Amygdala (tissue), 56 donors: Measurements from ENCODE around the gene HIVEP3.
A peak's percentile ranks its signal among the peaks of the same experiment; 100 is the strongest.

ENCODE experiments used
- DNase-seq, 56 donors: peaks; one replicate each; lab custom pipeline; 2025; lab: John Stamatoyannopoulos, UW

HIVEP3 gene

DNA sequence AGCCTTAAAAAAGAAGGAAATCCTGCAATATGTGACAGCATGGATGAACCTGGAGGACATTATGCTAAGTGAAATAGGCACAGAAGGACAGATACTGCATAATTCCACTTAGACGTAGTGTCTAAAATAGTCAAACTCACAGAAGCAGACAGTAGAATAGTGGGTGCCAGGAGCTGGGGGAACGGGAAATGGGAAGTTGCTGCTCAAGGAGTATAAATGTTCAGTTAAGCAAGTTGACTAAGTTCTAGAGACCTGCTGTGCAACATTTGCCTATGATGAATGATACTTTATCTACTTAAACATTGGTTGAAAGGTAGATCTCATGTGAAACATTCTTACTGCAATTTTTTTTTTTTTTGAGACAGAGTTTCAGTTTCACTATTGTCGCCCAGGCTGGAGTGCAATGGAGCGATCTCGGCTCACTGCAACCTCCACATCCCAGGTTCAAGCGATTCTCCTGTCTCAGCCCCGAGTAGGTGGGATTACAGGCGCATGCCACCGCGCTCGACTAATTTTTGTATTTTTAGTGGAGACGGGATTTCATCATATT lies 197.8 kb downstream of the HIVEP3 start:
- DNase-seq = no peak

DNA sequence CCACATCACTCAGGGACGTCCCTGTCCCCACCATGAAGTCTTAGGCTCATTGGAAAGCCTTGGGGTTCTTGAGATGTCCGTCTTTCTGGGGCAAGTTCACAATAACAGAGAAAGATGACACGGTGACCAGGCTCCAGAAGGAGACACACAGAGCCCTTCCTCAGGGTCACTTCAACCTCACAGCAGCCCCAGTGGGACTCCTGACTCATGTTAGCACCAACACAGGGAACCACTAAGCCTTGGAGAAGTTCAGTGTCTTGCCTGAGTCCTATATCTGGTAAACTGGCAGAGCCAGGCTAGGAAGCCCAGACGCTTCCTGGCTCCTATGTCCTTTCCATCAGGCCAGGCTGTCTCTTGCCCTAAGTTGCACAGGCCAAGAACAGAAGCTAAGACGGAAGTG lies 199.1 kb downstream of the HIVEP3 start:
- DNase-seq = no peak

DNA sequence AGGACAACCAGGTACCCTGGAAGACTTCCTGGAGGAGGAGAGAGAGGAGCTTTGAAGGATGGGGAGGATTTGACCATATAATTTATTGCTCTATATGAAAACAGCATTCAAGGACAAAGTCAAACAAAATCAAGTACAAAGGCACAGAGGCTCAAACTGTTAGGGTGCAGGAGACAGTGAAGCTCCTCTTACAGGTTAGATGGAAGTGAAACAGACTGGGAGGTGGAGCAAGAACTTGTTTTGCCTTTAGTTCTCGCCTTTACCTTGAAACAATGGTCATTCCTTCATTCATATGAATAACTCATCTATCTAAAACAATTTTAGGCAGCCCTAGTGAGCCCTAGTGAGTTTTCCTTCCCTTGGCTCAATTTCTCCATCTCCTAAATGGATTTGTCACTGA lies 199.6 kb downstream of the HIVEP3 start:
- no peak for DNase-seq

DNA sequence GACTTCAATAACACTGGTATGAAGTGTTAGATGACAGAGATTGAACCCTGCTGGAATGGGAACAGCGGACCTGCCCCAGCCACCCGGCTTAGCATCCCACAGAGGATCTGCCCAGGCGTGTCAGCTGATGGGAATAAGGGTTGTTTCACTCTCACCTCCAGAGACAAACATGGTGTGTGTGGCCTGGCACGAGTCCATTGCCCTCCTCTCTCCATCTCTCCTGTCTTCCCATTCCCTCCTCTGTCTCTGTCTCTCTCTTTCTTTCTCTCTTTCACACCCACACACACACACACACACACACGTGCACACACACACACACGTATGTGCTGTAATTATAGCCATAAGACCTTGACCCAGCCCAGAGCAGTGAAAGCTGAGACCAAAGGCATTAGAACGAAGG lies 200.2 kb downstream of the HIVEP3 start:
- DNase-seq = no peak

DNA sequence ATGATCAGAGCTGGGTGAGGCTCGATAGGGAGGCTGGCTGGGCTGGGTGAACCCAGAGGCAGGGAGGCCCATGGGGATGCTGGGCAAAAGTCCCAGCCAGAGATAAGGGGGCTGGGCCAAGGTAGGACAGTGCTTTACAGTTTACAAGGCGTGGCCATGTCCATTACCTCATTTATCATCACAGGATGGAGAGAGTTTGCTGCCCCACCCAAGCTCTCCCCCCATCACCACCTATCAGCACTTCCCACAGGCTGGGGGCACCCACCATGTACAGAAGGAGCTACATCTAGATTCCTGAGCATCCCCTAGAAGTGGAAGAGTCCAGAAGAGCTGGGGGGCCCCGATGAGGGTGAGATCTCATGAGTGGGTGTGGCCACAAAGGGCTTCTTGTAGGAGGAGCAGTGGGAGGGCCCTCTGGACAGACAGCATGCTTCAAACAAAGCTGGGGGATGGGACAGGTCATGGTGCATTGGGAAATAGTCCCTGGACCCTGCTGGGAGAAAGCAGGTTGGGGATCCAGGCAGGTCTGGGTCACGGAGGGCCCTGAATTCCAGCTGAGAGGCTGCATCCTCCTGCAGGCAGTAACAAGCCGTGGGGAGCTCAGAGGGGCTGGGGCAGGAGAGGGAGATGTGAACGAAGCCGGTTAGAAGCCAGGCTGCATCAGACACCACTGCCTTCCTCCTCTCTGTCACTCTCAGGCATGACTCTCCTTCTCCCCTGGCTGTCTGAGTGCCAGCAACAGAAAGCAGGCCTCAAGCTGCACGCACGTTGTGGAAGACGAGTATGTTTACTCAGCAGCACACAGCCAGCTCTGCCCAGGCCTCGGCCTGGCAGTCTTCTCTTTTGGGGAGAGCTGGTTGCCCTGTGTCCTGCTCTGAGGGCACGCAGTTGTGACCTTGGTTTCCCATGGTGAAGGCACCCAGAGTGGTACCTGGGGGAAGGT lies 202.3 kb downstream of the HIVEP3 start:
- DNase-seq = no peak

DNA sequence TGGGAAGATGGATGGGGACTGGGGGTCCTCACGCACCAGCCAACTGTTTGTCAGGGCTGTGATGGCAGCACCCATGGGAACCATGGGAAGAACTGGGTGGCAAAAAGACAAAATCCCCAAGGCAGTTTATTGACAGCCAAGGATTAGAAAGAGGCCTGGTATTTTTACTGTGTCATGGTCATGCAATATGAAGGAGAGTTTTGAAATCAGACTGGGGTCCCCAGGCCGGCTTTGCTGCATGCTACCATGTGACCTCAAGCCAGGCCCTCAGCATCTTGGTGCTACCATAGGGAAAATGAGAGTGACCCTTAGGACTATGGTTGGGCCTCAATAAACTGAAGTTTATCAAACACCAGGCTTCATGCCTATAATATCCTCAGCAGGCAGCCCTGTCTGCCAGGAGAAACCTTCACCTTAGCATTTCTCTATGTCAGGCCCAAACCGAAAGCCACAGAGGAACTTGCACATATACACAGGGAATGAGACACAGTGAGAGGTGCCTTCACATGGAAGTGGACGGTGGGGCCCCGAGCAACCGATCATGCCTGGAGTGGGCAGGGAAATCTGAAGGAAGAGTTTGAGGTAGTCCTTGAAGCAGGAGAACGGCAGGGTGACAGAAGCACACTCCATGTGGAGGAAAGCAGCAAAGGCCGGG lies 203.2 kb downstream of the HIVEP3 start:
- DNase-seq = no peak

DNA sequence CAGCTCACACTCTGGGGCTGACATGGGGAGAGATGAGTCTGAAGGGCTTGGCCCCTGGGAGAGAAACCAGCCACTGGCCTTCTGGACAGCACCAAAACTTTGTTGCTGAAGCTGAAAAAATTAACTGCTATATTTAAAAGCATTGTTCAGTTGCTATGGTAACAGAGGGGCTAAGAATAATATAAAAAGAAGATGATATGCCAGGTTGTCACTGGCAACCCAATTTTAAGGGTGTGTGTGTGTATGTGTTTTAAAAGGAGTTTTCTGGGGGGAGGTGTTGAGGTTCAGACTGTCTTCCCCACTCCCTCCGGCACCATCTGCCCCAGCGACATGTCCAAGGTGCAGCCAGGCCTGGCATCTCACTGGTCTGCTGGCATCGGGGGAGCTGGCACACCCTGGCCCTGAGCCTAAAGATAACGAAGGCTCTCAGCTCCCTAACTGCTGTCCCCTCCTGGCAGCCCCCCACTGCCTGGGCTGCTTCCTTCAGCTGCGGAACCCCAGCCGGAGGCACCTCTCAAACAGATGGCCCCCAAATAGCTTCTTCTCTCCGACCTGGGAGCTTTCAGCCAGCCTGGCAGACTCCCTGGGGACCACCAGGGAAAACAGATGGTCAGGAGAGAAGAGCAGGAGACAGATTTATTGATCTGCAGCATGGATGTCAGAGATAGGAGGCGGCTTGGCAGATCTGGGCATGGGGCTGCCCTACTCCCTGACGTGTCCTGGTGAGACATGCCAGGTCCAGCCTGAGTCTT lies 203.9 kb downstream of the HIVEP3 start:
- peak in 1 of 56 donors; percentile 19 for DNase-seq

DNA sequence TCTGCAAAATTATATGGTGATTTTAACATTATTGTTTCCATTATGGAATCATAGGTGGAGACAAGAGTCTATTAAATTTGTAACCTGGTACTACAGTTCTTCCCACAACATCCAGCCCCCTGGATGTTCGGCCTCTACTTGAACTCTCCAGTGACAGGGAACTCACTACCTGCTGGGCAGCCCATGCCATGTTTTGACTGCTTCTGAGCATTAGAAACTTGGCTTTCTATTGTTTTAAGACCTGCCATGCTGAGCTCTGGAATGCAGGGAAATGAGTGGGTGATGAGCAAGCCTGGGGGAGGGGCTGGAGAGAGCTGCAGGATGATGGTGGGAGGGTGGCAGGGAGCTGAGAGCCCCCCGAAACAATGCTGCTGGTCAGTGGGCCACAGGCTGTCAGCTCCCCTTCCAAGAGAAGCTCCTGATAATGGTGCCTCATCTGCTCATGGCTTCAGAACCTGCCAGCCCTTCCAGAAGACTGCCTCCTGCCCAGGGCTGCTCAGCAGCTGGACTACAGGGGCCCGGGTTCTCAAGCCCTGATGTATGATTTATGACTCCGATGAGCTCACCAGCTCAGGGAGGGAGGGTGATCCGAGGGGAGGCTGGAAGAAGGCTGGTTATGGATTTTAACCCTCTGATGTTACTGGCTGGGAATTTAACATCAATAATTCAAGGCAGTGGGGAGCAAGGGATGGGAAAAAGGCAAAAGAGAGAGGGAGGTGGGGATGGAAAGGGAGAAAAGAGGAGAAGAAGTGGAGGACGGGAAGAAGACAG lies 205.0 kb downstream of the HIVEP3 start:
- DNase-seq = no peak

DNA sequence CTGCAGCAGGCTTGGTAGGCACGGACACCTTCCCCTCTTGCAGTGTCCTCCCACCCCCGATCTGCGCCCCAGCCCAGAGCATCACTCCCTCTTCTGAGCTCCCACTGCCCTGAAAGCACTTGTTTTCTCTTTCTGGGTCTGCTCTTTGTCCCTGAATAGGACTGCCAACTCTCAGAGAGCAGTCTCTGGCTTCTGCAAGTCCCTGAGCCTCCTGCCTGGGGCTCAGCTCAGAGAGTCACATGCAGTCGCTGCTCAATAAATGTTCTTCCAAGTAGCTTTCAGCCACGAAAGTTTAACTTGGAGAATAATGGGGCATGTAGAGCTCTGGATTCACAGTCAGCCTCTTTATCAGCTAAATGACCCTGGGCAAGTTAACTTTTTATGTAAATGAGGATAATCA lies 205.6 kb downstream of the HIVEP3 start:
- DNase-seq = peak in 7 of 56 donors; percentile 22 to 38 (median 31)

DNA sequence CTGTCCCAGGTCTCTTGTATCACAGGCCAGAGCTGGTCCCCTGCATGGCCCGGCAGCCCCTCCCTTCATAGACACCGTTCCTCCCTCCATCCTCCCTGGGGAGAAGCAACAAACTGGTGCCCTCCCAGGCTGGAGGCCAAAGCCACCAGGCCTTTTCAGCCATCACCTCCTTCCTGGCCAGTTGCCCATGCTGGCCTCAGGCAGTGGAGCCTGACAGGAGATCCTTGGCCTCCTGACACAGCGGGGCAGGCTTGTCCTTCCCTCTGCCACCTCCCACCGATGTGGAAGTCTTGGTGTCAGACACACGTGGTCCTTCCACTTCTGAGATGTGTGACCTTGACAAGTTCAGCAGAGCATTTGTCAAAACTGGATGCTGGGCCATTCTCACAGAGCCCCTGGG lies 206.0 kb downstream of the HIVEP3 start:
- peak in 15 of 56 donors; percentile 14 to 68 (median 35) for DNase-seq

DNA sequence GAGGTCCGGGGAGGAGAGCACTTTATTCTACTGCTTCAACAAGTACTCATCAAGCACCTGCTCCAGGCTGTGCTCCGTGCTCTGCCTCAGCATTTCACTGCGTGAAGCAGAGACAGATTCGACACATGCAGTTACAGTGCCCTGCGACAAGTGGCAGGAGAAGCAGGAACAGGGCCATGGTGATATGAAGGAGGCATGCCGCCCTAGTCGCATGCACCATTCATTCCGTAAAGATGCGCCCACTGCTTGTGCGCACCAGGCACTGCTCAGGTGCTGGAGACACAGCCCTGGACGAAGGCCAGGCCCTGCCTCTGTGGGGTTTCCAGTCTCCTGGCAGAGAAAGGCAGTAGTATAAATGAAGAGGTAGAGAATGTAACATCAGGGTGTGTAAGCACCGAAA lies 206.6 kb downstream of the HIVEP3 start:
- no peak for DNase-seq

DNA sequence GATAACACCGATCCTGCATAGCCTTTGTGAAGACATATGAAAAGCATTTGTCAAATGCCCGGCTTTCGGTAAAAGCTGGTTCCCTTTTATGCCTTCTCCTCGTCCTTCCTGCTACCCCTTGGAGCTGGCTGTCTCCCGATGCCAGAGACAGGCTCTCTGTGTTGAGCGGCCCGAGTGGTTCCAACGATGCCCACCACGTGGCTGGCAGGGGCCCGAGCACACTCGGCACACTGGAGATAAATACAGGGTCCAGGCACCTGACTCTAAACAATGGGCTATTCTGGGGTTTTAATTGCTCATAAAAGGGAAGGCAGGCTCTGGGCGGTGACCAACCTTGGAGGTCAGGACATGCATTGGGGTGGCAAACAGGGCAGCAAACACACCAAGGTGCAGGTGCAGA lies 207.1 kb downstream of the HIVEP3 start:
- peak in 8 of 56 donors; percentile 15 to 47 (median 24) for DNase-seq

DNA sequence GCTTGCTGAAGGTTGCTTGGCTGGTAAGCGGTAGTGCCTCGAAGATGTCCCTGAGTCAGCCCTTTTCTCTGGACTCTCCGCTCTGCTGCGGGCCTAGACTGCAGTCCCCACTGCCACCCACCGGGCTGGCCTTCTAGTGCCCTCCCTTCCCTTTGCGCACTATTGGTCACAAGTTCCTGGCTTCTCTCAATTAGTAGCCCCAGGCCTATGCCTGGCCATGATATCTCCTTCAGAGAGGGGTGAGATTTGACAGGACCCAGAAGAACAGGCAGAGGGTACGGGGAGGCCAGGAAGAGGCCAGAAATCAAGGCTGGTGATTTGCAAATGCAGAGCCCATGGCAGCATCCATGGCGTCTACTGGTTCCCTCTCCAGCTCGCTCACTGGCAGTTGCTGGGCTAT lies 207.7 kb downstream of the HIVEP3 start:
- no peak for DNase-seq

DNA sequence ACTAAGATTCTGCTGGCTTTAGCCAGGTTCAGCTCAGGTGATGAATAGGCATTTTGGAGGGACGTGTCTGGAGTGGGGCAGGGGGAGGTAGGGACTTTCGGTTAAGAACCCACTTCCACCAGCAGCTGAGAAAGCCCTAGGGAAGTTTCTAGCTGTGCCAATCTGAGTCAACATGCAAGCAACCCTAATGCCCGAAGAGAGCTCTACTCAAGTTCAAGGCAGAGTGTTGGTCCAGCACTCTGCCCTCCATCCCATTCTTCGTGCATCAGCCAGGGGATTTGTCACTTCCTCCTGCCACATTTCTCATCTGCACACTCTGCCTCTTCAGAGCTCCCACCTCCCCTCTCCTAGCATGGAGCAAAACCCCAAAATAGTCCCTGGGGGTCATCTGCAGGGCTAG lies 208.8 kb downstream of the HIVEP3 start:
- DNase-seq = no peak

DNA sequence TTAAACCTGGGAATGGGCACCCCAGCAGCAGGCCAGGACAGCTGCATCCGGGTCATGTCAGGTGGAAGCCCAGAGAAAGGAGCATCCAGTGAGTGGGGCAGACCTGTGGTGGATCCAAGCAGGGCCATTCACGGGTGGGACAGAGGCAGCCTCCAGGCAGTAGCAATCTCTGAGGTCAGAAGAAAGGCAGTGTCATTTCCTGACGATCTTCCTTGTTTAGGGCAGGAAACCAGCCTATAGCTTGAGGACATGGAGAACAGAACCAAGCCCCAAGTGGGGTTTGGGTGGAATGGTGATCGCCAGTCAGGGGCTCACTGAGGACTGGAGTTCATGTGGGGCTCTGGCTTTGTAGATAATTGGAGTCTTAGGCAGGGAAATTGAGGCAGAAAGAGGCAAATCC lies 209.4 kb downstream of the HIVEP3 start:
- no peak for DNase-seq

DNA sequence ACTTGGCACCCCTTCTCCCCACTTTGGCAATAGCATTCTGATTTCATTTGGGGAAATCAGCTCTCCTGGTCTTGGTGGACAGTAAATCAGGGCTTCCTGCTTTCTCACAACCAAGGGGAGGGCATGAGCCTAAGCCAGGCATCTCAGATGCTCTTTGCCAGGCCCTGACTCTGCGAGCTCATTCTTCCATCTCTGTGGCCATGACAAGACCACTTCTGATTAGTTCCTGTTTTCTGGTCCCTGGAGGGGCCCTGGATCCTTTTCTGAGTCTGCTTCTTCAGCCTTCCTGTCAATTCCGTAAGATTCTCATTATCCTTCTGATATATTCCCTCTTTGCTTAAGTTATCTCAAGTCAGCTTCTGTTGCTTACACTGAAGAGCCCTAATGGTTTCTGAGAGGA lies 210.4 kb downstream of the HIVEP3 start:
- no peak for DNase-seq

DNA sequence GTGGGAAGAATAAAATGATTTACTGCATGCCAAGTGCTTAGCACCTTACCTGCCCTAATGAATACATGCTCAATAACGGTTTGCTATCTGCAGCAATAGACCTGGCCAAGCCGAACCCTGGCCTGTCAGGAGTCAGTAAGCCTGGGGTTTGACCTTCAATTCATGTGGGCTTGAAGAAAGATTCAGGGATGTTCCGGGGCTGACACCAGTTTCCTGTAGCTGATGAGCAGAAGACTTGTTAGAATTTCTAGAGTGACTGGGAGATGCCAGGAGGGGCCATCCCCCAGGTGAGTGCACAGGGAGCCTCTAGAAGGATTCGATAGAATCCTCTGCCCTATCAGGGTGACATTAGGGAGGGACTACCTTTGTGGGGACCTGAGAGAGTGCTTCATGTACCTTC lies 210.9 kb downstream of the HIVEP3 start:
- no peak for DNase-seq

DNA sequence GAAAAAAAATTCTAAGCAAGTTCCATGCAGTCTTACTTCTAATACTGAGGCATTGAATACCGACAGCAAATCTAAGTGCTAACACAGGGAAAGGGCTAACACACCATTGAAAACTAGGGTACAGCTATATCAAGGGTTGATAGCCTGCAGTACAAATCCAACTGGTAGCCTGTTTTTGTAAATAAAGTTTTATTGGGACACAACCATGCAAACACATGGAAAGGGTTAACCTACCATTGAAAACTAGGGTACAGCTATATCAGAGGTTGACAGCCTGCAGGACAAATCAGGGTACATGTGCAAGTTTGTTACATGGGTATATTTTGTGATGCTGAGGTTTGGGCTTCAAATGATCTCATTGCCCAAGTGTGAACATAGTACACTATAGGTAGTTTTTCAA lies 212.9 kb downstream of the HIVEP3 start:
- DNase-seq = no peak

DNA sequence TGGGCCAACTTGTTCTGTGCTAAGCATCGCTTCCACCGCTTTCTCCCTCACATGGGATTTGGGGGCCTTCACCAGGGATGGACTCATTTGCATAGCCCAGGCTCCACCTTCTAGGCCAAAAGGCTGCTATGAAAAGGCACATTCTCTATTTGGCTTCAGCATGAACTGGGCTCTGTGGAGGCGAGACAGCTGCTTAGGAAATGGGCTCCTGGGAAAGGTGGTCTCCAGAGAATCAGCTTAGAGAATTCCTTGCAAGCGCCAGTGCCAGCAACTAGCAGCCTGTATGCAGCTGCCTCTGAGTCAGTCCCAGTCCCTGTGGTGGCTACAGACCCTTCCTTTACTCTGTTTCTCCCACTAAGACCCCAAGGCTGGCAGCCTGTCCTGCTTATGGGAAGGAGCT lies 214.5 kb downstream of the HIVEP3 start:
- DNase-seq = no peak

DNA sequence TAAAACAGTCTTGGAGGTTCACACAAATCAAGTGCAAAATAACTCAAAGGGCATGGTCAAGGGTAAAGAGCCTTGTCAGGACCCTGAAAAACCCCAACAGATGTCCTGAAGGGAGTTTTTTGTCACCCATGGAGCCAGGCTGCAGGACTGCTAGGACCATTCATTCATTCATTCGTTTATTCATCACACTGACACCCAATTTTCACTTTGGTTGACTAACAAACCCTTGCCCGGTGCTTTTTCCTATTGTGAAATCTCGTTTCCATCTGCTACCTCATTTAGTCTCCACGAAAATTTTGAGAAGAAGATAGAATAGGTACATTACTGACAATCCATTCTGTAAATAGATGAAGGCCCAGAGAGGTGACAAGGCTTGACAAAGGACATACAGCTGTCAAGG lies 216.0 kb downstream of the HIVEP3 start:
- DNase-seq = no peak
